ENCODE data around the gene LGALS4.
"Not testable (repeated sequence)": the region's sequence is repeated elsewhere in the genome, so short reads cannot be mapped to it uniquely, and the experiment has no call there.

Gene LGALS4

DNA sequence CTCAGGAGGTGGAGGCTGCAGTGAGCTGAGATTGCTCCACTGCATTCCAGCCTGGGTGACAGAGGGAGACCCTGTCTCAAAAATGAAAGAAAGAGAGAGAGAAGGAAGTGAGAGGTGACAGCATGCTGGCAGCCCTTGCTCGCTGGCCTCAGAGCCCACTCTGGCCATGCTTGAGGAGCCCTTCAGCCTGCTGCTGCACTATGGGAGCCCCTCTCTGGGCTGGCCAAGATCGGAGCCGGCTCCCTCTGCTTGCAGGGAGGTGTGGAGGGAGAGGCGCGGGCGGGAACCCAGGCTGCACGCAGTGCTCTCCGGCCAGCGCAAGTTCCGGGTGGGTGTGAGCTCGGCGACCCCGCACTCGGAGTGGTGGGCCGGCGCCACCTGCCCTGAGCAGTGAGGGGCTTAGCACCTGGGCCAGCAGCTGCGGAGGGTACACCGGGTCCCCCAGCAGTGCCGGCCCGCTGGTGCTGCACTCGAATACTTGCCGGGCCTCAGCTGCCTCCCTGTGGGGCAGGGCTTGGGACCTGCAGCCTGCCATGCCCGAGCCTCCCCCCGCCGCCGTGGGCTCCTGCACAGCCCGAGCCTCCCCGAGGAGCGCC lies 8.6 kb upstream of the LGALS4 start:
- not testable (repeated sequence) for DNase-seq (ENCODE audit: low read depth)

DNA sequence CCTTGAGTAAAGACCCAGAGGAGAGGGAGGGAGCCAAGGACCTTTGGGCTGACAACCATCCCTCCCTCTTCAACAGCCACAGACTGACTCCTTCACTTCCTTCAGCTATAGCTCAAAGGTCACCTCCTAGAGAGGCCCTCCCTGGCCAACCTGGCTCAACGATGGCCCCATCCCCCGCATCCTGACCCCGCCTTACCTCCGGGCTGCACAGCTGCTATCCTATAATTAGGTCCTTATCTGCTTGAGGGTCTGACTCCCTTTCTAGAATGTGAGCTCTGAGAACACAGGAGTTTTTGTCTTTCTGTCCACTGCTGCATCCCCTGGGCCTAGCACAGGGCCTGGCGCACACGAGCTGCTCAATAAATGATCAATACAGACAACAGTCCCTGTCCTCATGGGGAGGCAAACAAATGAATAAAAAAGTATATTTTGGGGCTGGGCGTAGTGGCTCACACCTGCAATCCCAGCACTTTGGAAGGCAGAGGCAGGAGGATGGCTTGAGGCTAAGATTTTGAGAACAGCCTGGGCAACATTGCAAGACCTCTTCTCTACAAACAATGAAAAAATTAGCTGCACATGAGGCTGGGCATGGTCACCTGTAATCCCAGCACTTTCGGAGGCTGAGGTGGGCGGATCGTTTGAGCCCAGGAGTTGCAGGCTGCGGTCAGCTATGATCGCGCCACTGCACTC lies 6.6 kb upstream of the LGALS4 start:
- DNase-seq (ENCODE audit: low read depth): no peak

DNA sequence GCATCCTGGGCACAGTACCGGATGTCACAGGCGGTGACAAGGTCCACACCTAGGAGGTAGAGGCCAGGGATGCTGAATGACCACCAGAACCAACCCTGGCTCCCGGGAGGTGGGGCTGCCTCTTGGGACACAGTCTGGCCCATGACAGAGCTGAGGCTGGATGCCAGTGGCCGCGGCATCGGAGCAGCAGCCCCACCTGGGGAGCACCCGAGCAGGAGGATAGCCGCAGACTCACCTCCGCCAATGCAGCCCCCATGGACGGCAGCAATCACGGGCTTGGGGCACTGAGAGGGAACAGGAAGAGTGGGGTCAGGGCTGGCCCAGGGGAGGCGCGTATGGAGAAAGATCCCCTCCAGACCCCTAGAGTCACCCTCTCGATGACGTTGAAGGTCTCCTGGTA lies 4.3 kb upstream of the LGALS4 start:
- no peak for DNase-seq (ENCODE audit: low read depth)

DNA sequence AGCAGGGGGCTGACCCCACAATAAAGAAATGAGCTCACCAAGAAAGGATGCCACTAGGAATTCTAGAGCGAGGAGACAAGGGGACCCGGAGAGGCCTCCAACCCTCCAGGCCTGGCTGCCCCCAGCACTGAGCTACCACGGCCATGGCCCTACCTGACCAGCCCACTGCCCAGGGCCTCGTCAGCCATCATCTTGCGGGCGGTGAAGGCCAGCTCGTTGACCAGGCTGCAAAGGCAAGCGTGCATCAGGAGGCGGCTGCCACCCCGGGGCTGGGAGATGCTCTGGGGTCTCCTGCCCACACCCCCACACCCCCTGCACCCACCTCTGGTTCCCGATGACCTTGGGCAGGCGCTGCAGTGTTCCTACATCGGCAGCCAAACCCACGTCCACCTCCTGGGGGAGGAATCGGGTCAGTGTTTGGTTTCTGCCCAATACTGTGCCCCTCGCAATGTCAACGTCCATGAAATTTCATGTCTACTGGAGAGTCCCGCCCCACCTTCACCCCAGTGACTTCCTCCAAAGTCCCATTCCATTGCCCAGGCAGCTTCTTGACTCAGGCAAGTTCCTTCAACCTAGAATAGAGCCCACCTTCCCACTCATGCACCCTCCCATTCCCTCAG lies 3.5 kb upstream of the LGALS4 start:
- DNase-seq (ENCODE audit: low read depth): no peak

- no peak for DNase-seq (ENCODE audit: low read depth)
Measured at GRCh38 chr19:38815059-38816001, 2.6 kb upstream of the LGALS4 start.

DNA sequence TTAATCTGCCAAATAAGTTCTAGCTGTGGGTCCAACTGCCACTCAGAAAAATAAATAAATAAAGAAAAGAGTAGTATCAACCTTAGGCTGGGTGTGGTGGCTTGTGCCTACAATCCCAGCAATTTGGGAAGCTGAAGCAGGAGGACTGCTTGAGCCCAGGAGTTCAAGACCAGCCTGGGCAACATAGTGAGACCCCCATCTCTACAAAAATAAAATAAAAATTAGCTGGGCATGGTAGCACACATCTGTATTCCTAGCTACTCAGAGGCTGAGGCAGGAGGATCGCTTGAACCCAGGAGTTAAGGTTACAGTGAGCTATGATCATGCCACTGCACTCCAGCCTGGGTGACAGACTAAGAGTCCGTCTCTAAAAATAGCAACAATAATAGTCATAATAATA lies 1.2 kb upstream of the LGALS4 start:
- DNase-seq (ENCODE audit: low read depth): not testable (repeated sequence)

DNA sequence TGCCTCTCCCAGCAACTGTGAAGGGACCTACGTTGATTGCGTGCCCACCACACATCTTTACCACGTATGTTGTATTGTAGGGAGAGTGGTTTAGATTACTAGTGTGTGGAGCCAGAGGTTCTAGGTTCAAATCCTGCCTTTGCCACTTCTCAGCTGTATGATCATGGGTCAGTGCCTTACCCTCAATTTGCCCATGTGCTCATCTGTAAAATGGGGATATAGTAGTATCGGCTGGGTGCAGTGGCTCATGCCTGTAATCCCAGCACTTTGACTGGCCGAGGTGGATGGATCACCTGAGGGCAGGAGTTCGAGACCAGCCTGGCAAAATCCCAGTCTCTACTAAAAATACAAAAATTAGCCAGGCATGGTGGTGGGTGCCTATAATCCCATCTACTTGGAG lies 578 bp upstream of the LGALS4 start:
- DNase-seq (ENCODE audit: low read depth): no peak

GRCh38 chr19:38812009-38812840 lies 520 bp downstream of the LGALS4 start:
- DNase-seq (ENCODE audit: low read depth): no peak

- DNase-seq (ENCODE audit: low read depth): no peak
Measured at GRCh38 chr19:38809592-38810252, 3.0 kb downstream of the LGALS4 start.

DNA sequence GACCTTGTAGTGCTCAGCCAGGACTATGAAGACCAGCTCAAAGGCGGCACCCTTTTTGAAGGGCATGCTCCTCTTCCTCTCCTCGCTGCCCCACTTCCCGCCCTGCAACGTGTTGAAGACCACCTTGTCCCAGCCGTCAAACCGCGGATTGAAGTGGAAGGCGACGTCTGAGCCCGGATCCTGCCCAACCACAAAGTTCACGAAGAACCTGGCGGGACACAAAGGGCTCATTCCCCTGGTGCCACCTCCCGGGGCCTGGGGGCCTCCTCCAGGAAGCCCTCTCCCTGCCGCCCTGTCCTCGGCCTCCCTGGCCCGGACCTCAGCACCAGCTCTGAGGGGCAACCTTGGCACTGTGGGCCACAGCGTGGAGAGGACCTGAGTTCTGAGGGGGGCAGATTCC lies 4.0 kb downstream of the LGALS4 start:
- no peak for DNase-seq (ENCODE audit: low read depth)

- not testable (repeated sequence) for DNase-seq (ENCODE audit: low read depth)
Measured at GRCh38 chr19:38807374-38808098, 5.2 kb downstream of the LGALS4 start.

DNA sequence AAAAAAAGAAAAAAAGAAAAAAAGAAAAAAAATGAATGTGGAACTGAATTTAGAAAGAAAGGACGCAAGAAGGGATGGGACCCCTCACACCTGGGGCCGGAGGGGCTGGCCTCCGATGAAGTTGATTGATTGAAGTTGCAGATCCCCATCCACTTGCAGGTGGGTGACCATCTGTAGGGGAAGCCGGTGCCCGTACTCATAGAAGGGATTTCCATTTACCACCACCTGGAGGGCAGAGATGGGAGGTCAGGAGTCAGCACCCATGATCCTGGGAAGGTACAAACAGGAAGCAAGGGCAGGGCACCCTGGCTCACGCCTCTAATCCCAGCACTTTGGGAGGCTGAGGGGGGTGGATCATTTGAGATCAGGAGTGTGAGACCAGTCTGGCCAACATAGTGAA lies 6.4 kb downstream of the LGALS4 start:
- no peak for DNase-seq (ENCODE audit: low read depth)

DNA sequence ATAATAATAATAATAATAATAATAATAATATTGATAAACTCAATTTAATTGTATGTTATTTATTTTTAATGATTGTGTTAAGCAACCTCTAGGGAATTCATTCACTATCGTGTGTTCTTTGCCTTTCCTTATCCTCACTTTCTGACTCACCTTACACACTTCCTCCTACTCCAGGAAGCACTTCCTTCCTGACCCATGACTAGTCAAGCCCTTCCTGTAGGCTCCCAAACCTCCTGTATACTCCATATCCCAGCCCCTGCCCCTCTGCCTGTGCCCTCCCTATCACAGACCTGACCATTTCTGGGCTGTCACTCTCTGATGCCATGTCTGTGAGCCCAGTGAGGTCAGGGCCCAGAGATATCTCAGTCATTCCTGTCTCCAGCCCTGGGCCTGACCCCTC lies 7.6 kb downstream of the LGALS4 start:
- no peak for DNase-seq (ENCODE audit: low read depth)

- DNase-seq (ENCODE audit: low read depth): no peak
Measured at GRCh38 chr19:38803543-38803942, 9.2 kb downstream of the LGALS4 start.

- no peak for DNase-seq (ENCODE audit: low read depth)
Measured at GRCh38 chr19:38801359-38802095, 11.2 kb downstream of the LGALS4 start.

DNA sequence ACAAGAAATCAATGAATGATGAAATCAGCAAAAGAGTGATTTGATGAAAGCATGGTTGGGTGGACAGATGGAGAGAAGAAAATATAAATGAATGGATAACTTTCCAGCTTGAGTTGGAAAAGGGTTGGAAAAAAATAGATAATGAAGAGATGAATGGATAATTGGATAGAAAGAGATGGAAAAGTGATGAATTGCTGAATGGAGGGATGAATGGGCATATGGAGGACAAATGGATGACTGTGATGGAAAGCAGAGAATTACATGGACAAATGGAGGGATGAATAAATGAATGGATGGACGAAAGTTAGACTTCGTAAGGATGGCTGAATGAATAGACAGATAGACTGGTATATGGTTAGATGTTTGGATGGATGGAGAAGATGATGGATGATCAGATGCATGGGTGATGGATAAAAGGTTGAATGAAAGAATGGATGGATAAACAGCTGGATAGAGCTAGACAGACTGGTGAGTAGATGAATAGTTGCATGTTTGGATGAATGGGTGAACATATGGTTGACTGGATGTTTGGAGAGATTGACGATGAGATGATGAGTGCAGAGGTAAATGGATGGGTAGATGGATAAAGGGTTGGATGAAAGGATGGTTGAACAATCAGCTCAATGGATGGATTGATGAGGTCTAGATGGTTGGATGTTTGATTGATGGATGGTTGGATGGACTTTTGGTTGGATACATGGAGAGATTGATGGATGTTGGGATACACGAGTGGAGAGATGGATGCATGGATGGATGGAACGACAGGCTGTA lies 12.0 kb downstream of the LGALS4 start:
- no peak for DNase-seq (ENCODE audit: low read depth)

GRCh38 chr19:38799104-38799503 lies 13.6 kb downstream of the LGALS4 start:
- no peak for DNase-seq (ENCODE audit: low read depth)

DNA sequence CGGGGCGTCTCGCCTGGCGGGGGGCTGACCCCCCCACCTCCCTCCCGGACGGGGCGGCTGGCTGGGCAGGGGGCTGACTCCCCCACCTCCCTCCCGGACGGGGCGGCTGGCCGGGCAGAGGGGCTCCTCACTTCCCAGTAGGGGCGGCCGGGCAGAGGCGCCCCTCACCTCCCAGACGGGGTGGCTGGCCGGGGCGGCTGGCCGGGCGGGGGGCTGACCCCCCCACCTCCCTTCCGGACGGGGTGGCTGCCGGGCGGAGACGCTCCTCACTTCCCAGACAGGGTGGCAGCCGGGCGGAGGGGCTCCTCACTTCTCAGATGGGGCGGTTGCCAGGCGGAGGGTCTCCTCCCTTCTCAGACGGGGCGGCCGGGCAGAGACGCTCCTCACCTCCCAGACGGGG lies 15.0 kb downstream of the LGALS4 start:
- not testable (repeated sequence) for DNase-seq (ENCODE audit: low read depth)

- no peak for DNase-seq (ENCODE audit: low read depth)
Measured at GRCh38 chr19:38796154-38796553, 16.6 kb downstream of the LGALS4 start.

Measured in activated T-helper 1 cell treated with Interleukin-2 at 50 U/mL for 16 hours (primary cell).